Trophoblast cell (in vitro differentiated cells and primary cell): ENCODE results near the gene BRD7.

Source experiments
- DNase-seq, 2 donors: peaks; one replicate each; pipeline ENCODE4 v3.0.0-alpha.2; 2016
- H2AFZ ChIP-seq: 2 replicates; pipeline ENCODE4 v1.6.1; 2013; ENCODE audit warnings: low read length, moderate library complexity, mild to moderate bottlenecking; ENCODE audit not compliant: insufficient read depth, poor library complexity
- H2AK5ac ChIP-seq: 2 replicates; pipeline ENCODE4 v1.6.1; 2013; ENCODE audit warnings: mild to moderate bottlenecking, low read length
- H2BK120ac ChIP-seq: 2 replicates; pipeline ENCODE4 v1.6.1; 2013; ENCODE audit warnings: low read length, mild to moderate bottlenecking, moderate library complexity; ENCODE audit not compliant: insufficient read depth, poor library complexity
- H2BK12ac ChIP-seq: 2 replicates; pipeline ENCODE4 v1.6.1; 2013; ENCODE audit warnings: mild to moderate bottlenecking, low read length, moderate library complexity
- H2BK5ac ChIP-seq: 2 replicates; pipeline ENCODE4 v1.6.1; 2013; ENCODE audit warnings: low read length, low read depth, moderate library complexity, mild to moderate bottlenecking; ENCODE audit not compliant: poor library complexity
- H3K14ac ChIP-seq: 2 replicates; pipeline ENCODE4 v1.6.1; 2013; ENCODE audit warnings: mild to moderate bottlenecking, low read length
- H3K18ac ChIP-seq: 2 replicates; pipeline ENCODE4 v1.6.1; 2013; ENCODE audit warnings: mild to moderate bottlenecking, low read length
- H3K23ac ChIP-seq: 2 replicates; pipeline ENCODE4 v1.6.1; 2013; ENCODE audit warnings: low read length
- H3K27ac ChIP-seq: 2 replicates; pipeline ENCODE4 v1.5.1; 2013; ENCODE audit warnings: low read depth, mild to moderate bottlenecking, inconsistent platforms, low read length, moderate library complexity
- H3K27me3 ChIP-seq: 2 replicates; pipeline ENCODE4 v1.6.1; 2013; ENCODE audit warnings: inconsistent platforms, mild to moderate bottlenecking, low read length, moderate library complexity; ENCODE audit not compliant: insufficient read depth
- H3K36me3 ChIP-seq, 2 experiments: 1 replicate in 1 of 2; 2 replicates in 1 of 2; pipeline ENCODE4 v1.6.1; 2013; ENCODE audit warnings: low read length in 2 of 2, mild to moderate bottlenecking in 2 of 2, moderate library complexity in 1 of 2; ENCODE audit not compliant: insufficient read depth in 2 of 2, control insufficient read depth in 1 of 2
- H3K4ac ChIP-seq: 2 replicates; pipeline ENCODE4 v1.6.1; 2013; ENCODE audit warnings: low read depth, mild to moderate bottlenecking, low read length, moderate library complexity
- H3K4me1 ChIP-seq, 2 experiments: 1 replicate in 1 of 2; 2 replicates in 1 of 2; pipeline ENCODE4 v1.6.1; 2013; ENCODE audit warnings: low read length in 2 of 2, mild to moderate bottlenecking in 2 of 2, moderate library complexity in 1 of 2; ENCODE audit not compliant: insufficient read depth in 2 of 2, control insufficient read depth in 1 of 2
- H3K4me2 ChIP-seq: 2 replicates; pipeline ENCODE4 v1.6.1; 2013; ENCODE audit warnings: inconsistent platforms, mild to moderate bottlenecking, low read length, moderate library complexity
- H3K4me3 ChIP-seq: 2 replicates; pipeline ENCODE4 v1.5.1; 2013; ENCODE audit warnings: mild to moderate bottlenecking, low read depth, low read length, inconsistent platforms
- H3K79me1 ChIP-seq: one replicate; pipeline ENCODE4 v1.6.1; 2013; ENCODE audit warnings: low read length
- H3K79me2 ChIP-seq: 2 replicates; pipeline ENCODE4 v1.6.1; 2013; ENCODE audit warnings: low read length, mild to moderate bottlenecking; ENCODE audit not compliant: control insufficient read depth, insufficient read depth, poor library complexity
- H3K9ac ChIP-seq: 2 replicates; pipeline ENCODE4 v1.6.1; 2013; ENCODE audit warnings: mild to moderate bottlenecking, low read length
- H3K9me3 ChIP-seq: 2 replicates; pipeline ENCODE4 v1.6.1; 2013; ENCODE audit warnings: low read depth, mild to moderate bottlenecking, control low read depth, inconsistent platforms, low read length; ENCODE audit not compliant: insufficient read depth
- H4K12ac ChIP-seq: 2 replicates; pipeline ENCODE4 v1.6.1; 2013; ENCODE audit warnings: low read depth, mild to moderate bottlenecking, low read length, moderate library complexity
- H4K8ac ChIP-seq: 2 replicates; pipeline ENCODE4 v1.6.1; 2013; ENCODE audit warnings: low read depth, mild to moderate bottlenecking, low read length, moderate library complexity
- H4K91ac ChIP-seq: one replicate; pipeline ENCODE4 v1.6.1; 2013; ENCODE audit warnings: low read depth, mild to moderate bottlenecking, low read length, moderate library complexity
- WGBS: extraction: QIAGEN DNeasy Blood & Tissue Kit; methylation state at CpG from one replicate; pipeline ENCODE4 v1.1.7; 2013; ENCODE audit warnings: missing lambda C conversion rate; ENCODE audit not compliant: insufficient read length, insufficient coverage; ENCODE audit errors: extremely low coverage; 5-methylcytosine and 5-hydroxymethylcytosine counted together

The BRD7 gene

GRCh38 chr16:50305441-50306061 lies 63.2 kb downstream of the BRD7 start:
- Histone ChIP-seq H3K9me3 (peaks cover 3% of the 10 kb centered on the region), H3K27me3 (no peaks in the 10 kb centered on the region), H3K4me3 (no peak overlapping the region), H2BK12ac (no peak overlapping the region), H3K4ac (no peak overlapping the region), H3K4me1 (peaks cover 28 to 31% of the 10 kb centered on the region in 2 experiments), H3K79me2 (peaks cover 4% of the 10 kb centered on the region), H3K14ac (no peak overlapping the region), H2BK120ac (no peak overlapping the region), H2BK5ac (no peak overlapping the region), H3K27ac (no peak overlapping the region), H3K9ac (no peak overlapping the region), H3K18ac (no peak overlapping the region), H2AK5ac (peak overlapping the region; percentile 12), H3K23ac (no peak overlapping the region), H3K79me1 (peaks cover 18% of the 10 kb centered on the region), H4K8ac (no peak overlapping the region), H2AFZ (no peak overlapping the region), H4K12ac (no peak overlapping the region), H3K4me2 (no peak overlapping the region), H4K91ac (no peak overlapping the region), H3K36me3 (no peaks in the 10 kb centered on the region)
- no CpG with 5 or more reads among the region's 21 CpGs for WGBS
- no peak for DNase-seq

DNA sequence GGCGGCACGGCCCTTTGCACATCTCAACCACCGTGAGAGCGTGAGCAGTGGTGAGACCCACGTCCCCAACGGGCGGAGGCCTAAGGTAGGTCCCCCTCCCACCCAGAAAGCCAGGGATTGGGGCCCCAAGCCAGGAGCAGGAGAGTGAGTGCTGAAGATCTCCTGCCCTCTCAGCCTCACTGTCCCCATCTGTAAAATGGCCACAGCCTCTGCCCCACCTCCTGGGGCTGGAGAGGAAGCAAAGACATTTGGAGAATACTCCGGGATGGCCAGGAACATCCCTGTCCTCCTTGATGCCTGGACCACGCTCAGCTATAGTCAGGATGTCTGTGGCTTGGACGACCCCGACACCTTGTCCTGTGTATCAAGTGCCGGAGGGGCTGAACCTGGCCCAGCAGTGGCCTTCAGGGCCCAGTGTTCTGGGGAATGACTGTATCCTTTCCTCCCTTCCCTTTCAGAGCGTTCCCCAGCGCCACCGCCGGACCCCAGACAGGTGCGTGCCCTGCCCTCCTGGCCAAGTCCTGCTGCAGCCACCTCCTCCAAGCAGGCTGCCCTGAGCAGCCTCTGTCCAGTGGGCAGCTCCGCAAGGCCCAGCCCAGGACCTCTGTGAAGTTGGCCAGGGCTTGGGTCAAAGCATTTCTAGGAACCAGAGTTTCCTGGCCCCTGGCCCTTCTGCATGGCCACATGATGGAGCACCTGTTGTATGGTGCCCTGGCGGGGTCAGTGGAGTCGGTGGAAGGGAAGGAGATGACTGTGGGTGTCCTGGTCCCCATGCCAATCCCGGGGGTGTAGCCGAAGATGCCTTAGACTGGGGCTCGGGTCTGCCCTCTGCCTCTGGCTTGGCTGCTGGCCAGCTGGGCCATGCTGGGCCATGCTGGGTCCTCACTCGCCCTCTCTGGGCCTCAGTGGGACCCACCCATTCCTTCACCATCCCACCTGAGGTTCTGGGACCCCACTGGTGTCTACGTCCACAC lies 64.0 kb downstream of the BRD7 start:
- WGBS = no CpG with 5 or more reads among the region's 25 CpGs
- Histone ChIP-seq H3K9ac (no peak overlapping the region), H2AK5ac (peak overlapping the region; percentile 12), H3K4me2 (no peak overlapping the region), H3K18ac (no peak overlapping the region), H4K91ac (no peak overlapping the region), H3K79me1 (peaks cover 19% of the 10 kb centered on the region), H3K27ac (no peak overlapping the region), H3K14ac (no peak overlapping the region), H4K8ac (no peak overlapping the region), H2BK5ac (no peak overlapping the region), H3K36me3 (no peaks in the 10 kb centered on the region), H3K9me3 (peaks cover 3% of the 10 kb centered on the region), H3K4me3 (no peak overlapping the region), H3K4me1 (peaks cover 24 to 30% of the 10 kb centered on the region in 2 experiments), H2BK12ac (no peak overlapping the region), H2AFZ (no peak overlapping the region), H2BK120ac (no peak overlapping the region), H3K23ac (no peak overlapping the region), H4K12ac (no peak overlapping the region), H3K27me3 (no peaks in the 10 kb centered on the region), H3K79me2 (peaks cover 4% of the 10 kb centered on the region), H3K4ac (no peak overlapping the region)
- DNase-seq = no peak

GRCh38 chr16:50303605-50304466 lies 65.0 kb downstream of the BRD7 start:
- WGBS = no CpG with 5 or more reads among the region's 33 CpGs
- Histone ChIP-seq H3K9me3 (peaks cover 3% of the 10 kb centered on the region), H2AK5ac (peak overlapping the region; percentile 85), H3K4me3 (no peak overlapping the region), H4K91ac (peak overlapping the region; percentile 63), H3K18ac (no peak overlapping the region), H3K27ac (no peak overlapping the region), H3K4me1 (peaks cover 19 to 26% of the 10 kb centered on the region in 2 experiments), H2BK120ac (no peak overlapping the region), H3K79me2 (peaks cover 4% of the 10 kb centered on the region), H2BK12ac (peak overlapping the region; percentile 24), H3K4me2 (no peak overlapping the region), H3K27me3 (no peaks in the 10 kb centered on the region), H3K9ac (no peak overlapping the region), H3K79me1 (peaks cover 13% of the 10 kb centered on the region), H3K14ac (peak overlapping the region; percentile 16), H2BK5ac (no peak overlapping the region), H3K4ac (peak overlapping the region; percentile 12), H4K12ac (no peak overlapping the region), H3K23ac (no peak overlapping the region), H3K36me3 (no peaks in the 10 kb centered on the region), H2AFZ (no peak overlapping the region), H4K8ac (no peak overlapping the region)
- no peak for DNase-seq

DNA sequence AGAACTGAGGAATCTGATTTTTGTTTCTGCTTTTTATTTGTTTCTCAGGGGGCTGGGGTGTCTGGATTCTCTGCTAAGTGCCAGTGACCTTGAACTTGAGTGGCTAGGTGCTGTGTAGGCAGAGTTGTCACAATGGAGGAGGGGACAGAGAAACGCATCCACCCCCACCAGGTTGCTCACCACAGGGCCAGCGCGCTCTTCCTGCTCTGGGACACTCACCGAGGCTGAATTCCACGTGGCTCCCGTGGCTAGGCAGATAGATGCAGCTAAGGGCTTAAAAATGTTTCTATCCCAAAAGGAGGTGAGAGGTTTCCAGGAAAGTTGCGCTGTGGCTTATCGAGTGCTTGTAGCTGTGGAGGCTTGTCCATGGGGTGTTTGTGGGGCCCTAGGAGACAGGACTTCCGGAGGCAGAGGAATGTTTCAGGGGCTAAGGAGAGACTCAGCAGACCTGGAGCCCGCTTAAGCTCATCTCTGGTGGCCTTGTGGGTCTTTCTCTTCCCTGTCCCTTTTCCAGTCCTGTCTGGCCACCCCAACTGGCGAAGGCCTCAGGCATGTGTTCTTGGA lies 65.7 kb downstream of the BRD7 start:
- H3K36me3 ChIP-seq = no peaks in the 10 kb centered on the region
- H2BK5ac ChIP-seq = no peak overlapping the region
- peaks cover 19 to 26% of the 10 kb centered on the region in 2 experiments for H3K4me1 ChIP-seq
- peaks cover 4% of the 10 kb centered on the region for H3K79me2 ChIP-seq
- no peak overlapping the region for H4K8ac ChIP-seq
- H3K4me3 ChIP-seq = no peak overlapping the region
- H3K9ac ChIP-seq = no peak overlapping the region
- WGBS = no CpG with 5 or more reads among the region's 11 CpGs
- H2BK120ac ChIP-seq = peak overlapping the region; percentile 10
- peak overlapping the region; percentile 63 for H4K91ac ChIP-seq
- no peak overlapping the region for H3K4me2 ChIP-seq
- H3K27me3 ChIP-seq = no peaks in the 10 kb centered on the region
- no peak overlapping the region for H3K23ac ChIP-seq
- peaks cover 3% of the 10 kb centered on the region for H3K9me3 ChIP-seq
- H3K4ac ChIP-seq = peak overlapping the region; percentile 12
- H2BK12ac ChIP-seq = no peak overlapping the region
- H2AFZ ChIP-seq = no peak overlapping the region
- no peak overlapping the region for H4K12ac ChIP-seq
- peaks cover 13% of the 10 kb centered on the region for H3K79me1 ChIP-seq
- H2AK5ac ChIP-seq = no peak overlapping the region
- no peak overlapping the region for H3K27ac ChIP-seq
- H3K18ac ChIP-seq = no peak overlapping the region
- no peak overlapping the region for H3K14ac ChIP-seq
- DNase-seq = peak; percentile 39 to 66
